HepG2 (cell line): ENCODE measurements around the gene PCSK2. TPM values are rescaled to one million over a fixed set of nuclear protein-coding genes. Genes with fewer than 3 reads are reported as not detected.
A peak's percentile ranks its signal among the peaks of the same experiment; 100 is the strongest.

Experiments
- CENPBD1 ChIP-seq: sonication (generic); formaldehyde crosslinking; IDR thresholded peaks from 2 replicates; pipeline ENCODE4 v1.8.0; 2022; ENCODE audit warnings: missing genetic modification reagents, low read depth, mild to moderate bottlenecking, borderline replicate concordance
- HOXA3 ChIP-seq: sonication (generic); formaldehyde crosslinking; IDR thresholded peaks from 2 replicates; pipeline ENCODE4 v1.5.0; 2020; ENCODE audit warnings: missing genetic modification reagents
- KLF6 ChIP-seq: IDR thresholded peaks from 2 replicates; pipeline ENCODE4 v1.8.0; 2016; ENCODE audit warnings: missing biosample characterization, missing genetic modification reagents
- LRRFIP1 ChIP-seq: sonication (generic); formaldehyde crosslinking; conservative IDR thresholded peaks from 2 replicates; pipeline ENCODE4 v1.4.0; 2020; ENCODE audit warnings: missing genetic modification reagents
- NFE2L1 ChIP-seq: sonication (generic); formaldehyde crosslinking; IDR thresholded peaks from 2 replicates; pipeline ENCODE4 v1.4.0; 2020; ENCODE audit warnings: missing genetic modification reagents, mild to moderate bottlenecking, borderline replicate concordance
- RAD21 ChIP-seq: fragments of 450-650 bp; formaldehyde crosslinking; IDR thresholded peaks from 2 replicates; pipeline ENCODE4 v1.5.0; 2020; ENCODE audit warnings: mild to moderate bottlenecking
- RBM39 ChIP-seq: fragments of 200-400 bp; formaldehyde crosslinking; IDR thresholded peaks from one replicate; pipeline ENCODE4 v1.6.1; 2018; ENCODE audit warnings: antibody characterized with exemption, mild to moderate bottlenecking, low read depth, low read length; ENCODE audit not compliant: poor library complexity, severe bottlenecking
- XBP1 ChIP-seq: sonication (generic); formaldehyde crosslinking; IDR thresholded peaks from 2 replicates; pipeline ENCODE4 v1.5.0; 2020; ENCODE audit warnings: missing genetic modification reagents
- ZFP1 ChIP-seq: IDR thresholded peaks from 2 replicates; pipeline ENCODE4 v1.6.1; 2016
- ZFX ChIP-seq: sonication (generic); formaldehyde crosslinking; IDR thresholded peaks from 2 replicates; pipeline ENCODE4 v1.4.0; 2020; ENCODE audit warnings: mild to moderate bottlenecking, low read depth, missing genetic modification reagents, moderate library complexity
- ZNF276 ChIP-seq: sonication (generic); formaldehyde crosslinking; IDR thresholded peaks from 2 replicates; pipeline ENCODE4 v1.4.0; 2020; ENCODE audit warnings: mild to moderate bottlenecking, low read depth, missing genetic modification reagents
- ZNF660 ChIP-seq: sonication (generic); formaldehyde crosslinking; IDR thresholded peaks from 2 replicates; pipeline ENCODE4 v1.5.1; 2020; ENCODE audit warnings: mild to moderate bottlenecking, low read depth, missing genetic modification reagents, borderline replicate concordance
- ZNF781 ChIP-seq: sonication (generic); formaldehyde crosslinking; IDR thresholded peaks from 2 replicates; pipeline ENCODE4 v1.5.1; 2020; ENCODE audit warnings: borderline replicate concordance, mild to moderate bottlenecking, missing genetic modification reagents; ENCODE audit errors: not compliant biosample characterization
- ZNF800 ChIP-seq: sonication (generic); formaldehyde crosslinking; IDR thresholded peaks from 2 replicates; pipeline ENCODE4 v1.4.0; 2020; ENCODE audit warnings: missing genetic modification reagents
- polyA plus RNA-seq, 8 experiments: library from polyadenylated mRNA; depleted of rRNA in 3 of 8; stranded (reverse) in 7 of 8; unstranded in 1 of 8; fragments of >200 nt; fragmentation: Illumina TruSeq in 4 of 8; extraction: Trizol in 4 of 8; gene quantifications; 2 replicates each; pipeline versions ENCODE4 v1.2.1 to v1.2.3, GENCODE V29; 2011 to 2016; ENCODE audit warnings: low read depth in 4 of 8, missing spikeins in 1 of 8, mixed read lengths in 1 of 8; ENCODE audit not compliant: insufficient read depth in 1 of 8
- total RNA-seq, 5 experiments: library from RNA; depleted of rRNA; stranded (reverse); fragments of >200 nt; fragmentation: Illumina TruSeq; extraction: Trizol; gene quantifications; 2 replicates each; pipeline ENCODE4 v1.2.3, GENCODE V29; 2016; ENCODE audit warnings: low read depth in 1 of 5
- TF ChIP-seq, protein P1 (sequence below): IDR thresholded peaks from 2 replicates; pipeline ENCODE4 v1.6.1; 2016; ENCODE audit warnings: missing compliant biosample characterization, missing genetic modification reagents, borderline replicate concordance
- TF ChIP-seq, protein P2 (sequence below): IDR thresholded peaks from 2 replicates; pipeline ENCODE4 v1.4.0; 2020; ENCODE audit warnings: mild to moderate bottlenecking, missing genetic modification reagents

Gene PCSK2
- total and polyA plus RNA-seq, 2 of the 13 experiments (the other 11 are each of a cell fraction or from before 2014, with no cell fraction given) = not detected

GRCh38 chr20:17315407-17316231, 88.8 kb downstream of the PCSK2 start (continued):
- TF ChIP-seq HOXA3 (CRISPR knock-in tag) (peak; percentile 26; the same call in 1 of the 2 replicates), ZNF781 (CRISPR knock-in tag) (no peak), ZNF800 (no peak), XBP1 (no peak), RAD21 (CRISPR knock-in tag) (no peak), KLF6 (CRISPR knock-in tag) (no peak), ZNF660 (CRISPR knock-in tag) (no peak), CENPBD1 (CRISPR knock-in tag) (no peak), ZFX (CRISPR knock-in tag) (0 out of 2 replicates have a peak, but pooled peaks have one; percentile 25), NFE2L1 (no peak), RBM39 (no peak), ZFP1 (CRISPR knock-in tag) (no peak), ZNF276 (CRISPR knock-in tag) (no peak), LRRFIP1 (CRISPR knock-in tag) (no peak)
- TF ChIP-seq, protein P1, sequence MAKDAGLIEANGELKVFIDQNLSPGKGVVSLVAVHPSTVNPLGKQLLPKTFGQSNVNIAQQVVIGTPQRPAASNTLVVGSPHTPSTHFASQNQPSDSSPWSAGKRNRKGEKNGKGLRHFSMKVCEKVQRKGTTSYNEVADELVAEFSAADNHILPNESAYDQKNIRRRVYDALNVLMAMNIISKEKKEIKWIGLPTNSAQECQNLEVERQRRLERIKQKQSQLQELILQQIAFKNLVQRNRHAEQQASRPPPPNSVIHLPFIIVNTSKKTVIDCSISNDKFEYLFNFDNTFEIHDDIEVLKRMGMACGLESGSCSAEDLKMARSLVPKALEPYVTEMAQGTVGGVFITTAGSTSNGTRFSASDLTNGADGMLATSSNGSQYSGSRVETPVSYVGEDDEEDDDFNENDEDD (CRISPR knock-in tag) = no peak
- TF ChIP-seq, protein P2, sequence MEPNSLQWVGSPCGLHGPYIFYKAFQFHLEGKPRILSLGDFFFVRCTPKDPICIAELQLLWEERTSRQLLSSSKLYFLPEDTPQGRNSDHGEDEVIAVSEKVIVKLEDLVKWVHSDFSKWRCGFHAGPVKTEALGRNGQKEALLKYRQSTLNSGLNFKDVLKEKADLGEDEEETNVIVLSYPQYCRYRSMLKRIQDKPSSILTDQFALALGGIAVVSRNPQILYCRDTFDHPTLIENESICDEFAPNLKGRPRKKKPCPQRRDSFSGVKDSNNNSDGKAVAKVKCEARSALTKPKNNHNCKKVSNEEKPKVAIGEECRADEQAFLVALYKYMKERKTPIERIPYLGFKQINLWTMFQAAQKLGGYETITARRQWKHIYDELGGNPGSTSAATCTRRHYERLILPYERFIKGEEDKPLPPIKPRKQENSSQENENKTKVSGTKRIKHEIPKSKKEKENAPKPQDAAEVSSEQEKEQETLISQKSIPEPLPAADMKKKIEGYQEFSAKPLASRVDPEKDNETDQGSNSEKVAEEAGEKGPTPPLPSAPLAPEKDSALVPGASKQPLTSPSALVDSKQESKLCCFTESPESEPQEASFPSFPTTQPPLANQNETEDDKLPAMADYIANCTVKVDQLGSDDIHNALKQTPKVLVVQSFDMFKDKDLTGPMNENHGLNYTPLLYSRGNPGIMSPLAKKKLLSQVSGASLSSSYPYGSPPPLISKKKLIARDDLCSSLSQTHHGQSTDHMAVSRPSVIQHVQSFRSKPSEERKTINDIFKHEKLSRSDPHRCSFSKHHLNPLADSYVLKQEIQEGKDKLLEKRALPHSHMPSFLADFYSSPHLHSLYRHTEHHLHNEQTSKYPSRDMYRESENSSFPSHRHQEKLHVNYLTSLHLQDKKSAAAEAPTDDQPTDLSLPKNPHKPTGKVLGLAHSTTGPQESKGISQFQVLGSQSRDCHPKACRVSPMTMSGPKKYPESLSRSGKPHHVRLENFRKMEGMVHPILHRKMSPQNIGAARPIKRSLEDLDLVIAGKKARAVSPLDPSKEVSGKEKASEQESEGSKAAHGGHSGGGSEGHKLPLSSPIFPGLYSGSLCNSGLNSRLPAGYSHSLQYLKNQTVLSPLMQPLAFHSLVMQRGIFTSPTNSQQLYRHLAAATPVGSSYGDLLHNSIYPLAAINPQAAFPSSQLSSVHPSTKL = peak; percentile 32; the same call in 1 of the 2 replicates
